GDM1 (cell line): ENCODE measurements around the gene EPB41L1.

ENCODE experiments used
- DNase-seq: peaks from one replicate; lab custom pipeline; 2025; lab: John Stamatoyannopoulos, UW

EPB41L1 gene

GRCh38 chr20:36262440-36262839, 107.9 kb downstream of the EPB41L1 start:
- DNase-seq: no peak

- no peak for DNase-seq
Observed at GRCh38 chr20:36264426-36265246, 110.1 kb downstream of the EPB41L1 start.

- DNase-seq: no peak
Observed at GRCh38 chr20:36266189-36266588, 111.6 kb downstream of the EPB41L1 start.

- no peak for DNase-seq
Observed at GRCh38 chr20:36267605-36268381, 113.3 kb downstream of the EPB41L1 start.

GRCh38 chr20:36268440-36269342, 114.2 kb downstream of the EPB41L1 start:
- no peak for DNase-seq

GRCh38 chr20:36269507-36269906, 115.0 kb downstream of the EPB41L1 start:
- DNase-seq: no peak

- no peak for DNase-seq
Observed at GRCh38 chr20:36270744-36271638, 116.5 kb downstream of the EPB41L1 start.

- DNase-seq: no peak
Observed at GRCh38 chr20:36271639-36272546, 117.4 kb downstream of the EPB41L1 start.

- no peak for DNase-seq
Observed at GRCh38 chr20:36272547-36273220, 118.1 kb downstream of the EPB41L1 start.

- no peak for DNase-seq
Observed at GRCh38 chr20:36273414-36274180, 119.1 kb downstream of the EPB41L1 start.

- DNase-seq: no peak
Observed at GRCh38 chr20:36274181-36274841, 119.8 kb downstream of the EPB41L1 start.

GRCh38 chr20:36275011-36275410, 120.5 kb downstream of the EPB41L1 start:
- DNase-seq: no peak

- DNase-seq: no peak
Observed at GRCh38 chr20:36275441-36276189, 121.1 kb downstream of the EPB41L1 start.

GRCh38 chr20:36277546-36277945, 123.0 kb downstream of the EPB41L1 start:
- DNase-seq: no peak

GRCh38 chr20:36279362-36279761, 124.8 kb downstream of the EPB41L1 start:
- no peak for DNase-seq

- no peak for DNase-seq
Observed at GRCh38 chr20:36279776-36280175, 125.2 kb downstream of the EPB41L1 start.

GRCh38 chr20:36281785-36282380, 127.3 kb downstream of the EPB41L1 start:
- DNase-seq: no peak
